ENCODE results near the gene KRT39.

DNA sequence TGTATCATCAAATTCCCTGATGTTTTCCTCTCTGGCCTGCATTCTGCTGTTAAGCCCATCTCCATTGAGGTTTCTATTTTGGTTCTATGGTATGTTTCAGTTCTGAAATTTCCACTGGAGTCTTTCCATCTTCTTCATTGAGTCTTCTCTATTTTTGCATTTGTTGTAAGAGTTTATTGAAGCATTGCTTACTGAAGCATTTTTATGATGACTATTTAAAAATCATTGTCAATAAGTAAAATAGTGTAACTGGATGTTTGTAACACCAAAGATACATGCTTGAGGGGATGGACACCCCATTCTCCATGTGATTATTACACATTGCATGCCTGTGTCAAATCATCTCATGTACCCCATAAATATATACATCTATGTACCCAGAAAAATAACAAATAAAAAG, 8.8 kb upstream of the KRT39 start:
- TF ChIP-seq POLR2A (IDR thresholded peaks at IDR 0.05; ENCODE audit: low read length) (no peak), GATA1 (IDR thresholded peaks at IDR 0.05; ENCODE audit: low read depth, low read length) (no peak)
